Natural killer cell treated with Interleukin-12 subunit alpha and Interleukin-12 subunit beta and Interleukin-15 and Interleukin-18, amount 100 ng/mL, for 72 hours (primary cell): ENCODE data around the gene HEXD. TPM values are rescaled to one million over a fixed set of nuclear protein-coding genes. Genes with fewer than 3 reads are reported as not detected.
"Not testable (repeated sequence)": the region's sequence is repeated elsewhere in the genome, so short reads cannot be mapped to it uniquely, and the experiment has no call there.

Experiments used
- ATAC-seq, 2 donors: fragments of 150-1000 bp; cut with Tn5 transposase in 1 of 2; sonication (Bioruptor Pico), chemical (Tn5 transposase) in 1 of 2; 2 replicates each; pipeline ENCODE4 v1.10.0; 2021
- DNase-seq: peaks from one replicate; pipeline ENCODE4 v3.0.0; 2022; ENCODE audit warnings: low spot score
- H3K27ac Mint-ChIP-seq, 2 donors: 1 replicate in 1 of 2; 2 replicates in 1 of 2; pipeline ENCODE4 v1.8.0; 2022; ENCODE audit warnings: mixed read lengths in 2 of 2, mild to moderate bottlenecking in 1 of 2, moderate library complexity in 1 of 2
- H3K27me3 Mint-ChIP-seq, 2 donors: 1 replicate in 1 of 2; 2 replicates in 1 of 2; pipeline ENCODE4 v1.8.0; 2022; ENCODE audit warnings: mixed read lengths in 2 of 2
- H3K36me3 Mint-ChIP-seq: one replicate; pipeline ENCODE4 v1.8.0; 2022; ENCODE audit warnings: mixed read lengths
- H3K4me1 Mint-ChIP-seq, 2 donors: 1 replicate in 1 of 2; 2 replicates in 1 of 2; pipeline ENCODE4 v1.8.0; 2022; ENCODE audit warnings: low read depth in 2 of 2, mixed read lengths in 2 of 2, mild to moderate bottlenecking in 1 of 2
- H3K4me3 Mint-ChIP-seq: one replicate; pipeline ENCODE4 v1.8.0; 2022; ENCODE audit warnings: mixed read lengths
- H3K9me3 Mint-ChIP-seq: 2 replicates; pipeline ENCODE4 v1.8.0; 2022; ENCODE audit warnings: mixed read lengths
- total RNA-seq, 2 donors: library from RNA; stranded (reverse); gene quantifications; one replicate each; pipeline ENCODE4 v1.2.3, GENCODE V29; 2022

The HEXD gene
- total RNA-seq, 2 donors from 2014 or later, result 19.5 to 40.1 TPM

- H3K4me1 Mint-ChIP-seq, result peaks cover 10 to 21% of the 10 kb centered on the region in 2 donors
- peak; percentile 56 for DNase-seq
- H3K27ac Mint-ChIP-seq, result no peak overlapping the region
- H3K36me3 Mint-ChIP-seq, result no peaks in the 10 kb centered on the region
- no peaks in the 10 kb centered on the region for H3K9me3 Mint-ChIP-seq
- no peak for ATAC-seq
- H3K27me3 Mint-ChIP-seq, result no peaks in the 10 kb centered on the region
- H3K4me3 Mint-ChIP-seq, result no peak overlapping the region
These were observed 8.0 kb upstream of the HEXD start for GRCh38 chr17:82410014-82410716.

- Mint-ChIP-seq H3K4me1 (peaks cover 12 to 22% of the 10 kb centered on the region in 2 donors), H3K36me3 (no peaks in the 10 kb centered on the region), H3K27ac (no peak overlapping the region), H3K27me3 (no peaks in the 10 kb centered on the region), H3K4me3 (no peak overlapping the region), H3K9me3 (no peaks in the 10 kb centered on the region)
- ATAC-seq (no peak), DNase-seq (peak; percentile 32)
These were observed 6.6 kb upstream of the HEXD start for GRCh38 chr17:82411396-82412053.

GRCh38 chr17:82412081-82412480 is 6.1 kb upstream of the HEXD start:
- H3K4me3 Mint-ChIP-seq, ATAC-seq, H3K36me3 Mint-ChIP-seq, H3K27ac Mint-ChIP-seq, H3K9me3 Mint-ChIP-seq, H3K27me3 Mint-ChIP-seq: not testable (repeated sequence)
- DNase-seq, result peak; percentile 56
- H3K4me1 Mint-ChIP-seq, result peaks cover 12 to 22% of the 10 kb centered on the region in 2 donors

- no peaks in the 10 kb centered on the region for H3K9me3 Mint-ChIP-seq
- H3K4me1 Mint-ChIP-seq, result peaks cover 12 to 21% of the 10 kb centered on the region in 2 donors
- ATAC-seq (no peak), DNase-seq (peak; percentile 34)
- no peaks in the 10 kb centered on the region for H3K36me3 Mint-ChIP-seq
- no peaks in the 10 kb centered on the region for H3K27me3 Mint-ChIP-seq
- no peak overlapping the region for H3K27ac Mint-ChIP-seq
- no peak overlapping the region for H3K4me3 Mint-ChIP-seq
These were observed 5.3 kb upstream of the HEXD start for GRCh38 chr17:82412535-82413520.

GRCh38 chr17:82414548-82415281 is 3.4 kb upstream of the HEXD start:
- ATAC-seq, result peak; percentile 43 to 55
- Mint-ChIP-seq H3K27me3 (no peaks in the 10 kb centered on the region), H3K27ac (no peak overlapping the region), H3K4me3 (peak overlapping the region; percentile 20), H3K9me3 (no peaks in the 10 kb centered on the region), H3K36me3 (no peaks in the 10 kb centered on the region), H3K4me1 (peaks cover 19 to 21% of the 10 kb centered on the region in 2 donors)
- peak; percentile 71 for DNase-seq

GRCh38 chr17:82415336-82415735 is 2.8 kb upstream of the HEXD start:
- no peak overlapping the region for H3K27ac Mint-ChIP-seq
- H3K36me3 Mint-ChIP-seq, result no peaks in the 10 kb centered on the region
- DNase-seq, result peak; percentile 58
- no peaks in the 10 kb centered on the region for H3K9me3 Mint-ChIP-seq
- H3K27me3 Mint-ChIP-seq, result no peaks in the 10 kb centered on the region
- peaks cover 24 to 27% of the 10 kb centered on the region in 2 donors for H3K4me1 Mint-ChIP-seq
- no peak overlapping the region for H3K4me3 Mint-ChIP-seq
- no peak for ATAC-seq

GRCh38 chr17:82415786-82416185 is 2.4 kb upstream of the HEXD start:
- Mint-ChIP-seq H3K9me3 (no peaks in the 10 kb centered on the region), H3K36me3 (no peaks in the 10 kb centered on the region), H3K27ac (no peak overlapping the region), H3K4me3 (no peak overlapping the region), H3K27me3 (no peaks in the 10 kb centered on the region), H3K4me1 (peaks cover 24 to 27% of the 10 kb centered on the region in 2 donors)
- no peak for ATAC-seq
- peak; percentile 42 for DNase-seq

GRCh38 chr17:82416264-82416663 is 1.9 kb upstream of the HEXD start:
- DNase-seq, result peak; percentile 58
- H3K9me3 Mint-ChIP-seq, result no peaks in the 10 kb centered on the region
- no peak for ATAC-seq
- H3K27me3 Mint-ChIP-seq, result no peaks in the 10 kb centered on the region
- H3K4me3 Mint-ChIP-seq, result no peak overlapping the region
- H3K27ac Mint-ChIP-seq, result no peak overlapping the region
- H3K4me1 Mint-ChIP-seq, result peaks cover 27% of the 10 kb centered on the region in 2 donors
- no peaks in the 10 kb centered on the region for H3K36me3 Mint-ChIP-seq

- Mint-ChIP-seq H3K27ac (no peak overlapping the region), H3K9me3 (no peaks in the 10 kb centered on the region), H3K27me3 (no peaks in the 10 kb centered on the region), H3K4me1 (peaks cover 27 to 28% of the 10 kb centered on the region in 2 donors), H3K4me3 (no peak overlapping the region), H3K36me3 (no peaks in the 10 kb centered on the region)
- ATAC-seq, result no peak
- DNase-seq, result peak; percentile 23
These were observed 1.4 kb upstream of the HEXD start for GRCh38 chr17:82416771-82417170.

- Mint-ChIP-seq H3K36me3 (peaks cover 2% of the 10 kb centered on the region), H3K27me3 (no peaks in the 10 kb centered on the region), H3K9me3 (no peaks in the 10 kb centered on the region), H3K4me3 (peak overlapping the region; percentile 74), H3K4me1 (peaks cover 26 to 29% of the 10 kb centered on the region in 2 donors), H3K27ac (peak overlapping the region; percentile 74 to 86)
- no peak for ATAC-seq
- DNase-seq, result peak; percentile 12
These were observed 1.4 kb downstream of the HEXD start for GRCh38 chr17:82419540-82419939.

GRCh38 chr17:82424001-82424862 is 6.1 kb downstream of the HEXD start:
- no peak overlapping the region for H3K4me3 Mint-ChIP-seq
- H3K36me3 Mint-ChIP-seq, result peaks cover 6% of the 10 kb centered on the region
- no peak for DNase-seq

GRCh38 chr17:82424863-82425159 is 6.7 kb downstream of the HEXD start:
- H3K27ac Mint-ChIP-seq, result peak overlapping the region; percentile 64 to 75
- ATAC-seq (no peak), DNase-seq (no peak)
- no peak overlapping the region for H3K4me3 Mint-ChIP-seq
- no peaks in the 10 kb centered on the region for H3K9me3 Mint-ChIP-seq
- H3K27me3 Mint-ChIP-seq, result no peaks in the 10 kb centered on the region
- H3K36me3 Mint-ChIP-seq, result peaks cover 6% of the 10 kb centered on the region
- peaks cover 23 to 39% of the 10 kb centered on the region in 2 donors for H3K4me1 Mint-ChIP-seq

More at GRCh38 chr17:82424001-82424862, 6.1 kb downstream of the HEXD start:
- ATAC-seq, result no peak
- no peaks in the 10 kb centered on the region for H3K9me3 Mint-ChIP-seq
- H3K27ac Mint-ChIP-seq, result peak overlapping the region; percentile 64 to 75
- peaks cover 23 to 39% of the 10 kb centered on the region in 2 donors for H3K4me1 Mint-ChIP-seq
- H3K27me3 Mint-ChIP-seq, result no peaks in the 10 kb centered on the region
